ENCODE measurements around the gene PROC.
"Not testable (repeated sequence)": the region's sequence is repeated elsewhere in the genome, so short reads cannot be mapped to it uniquely, and the experiment has no call there.

PROC gene

GRCh38 chr2:127394492-127394891 lies 23.7 kb upstream of the PROC start:
- no peak for DNase-seq

- DNase-seq, result no peak
Observed at GRCh38 chr2:127397568-127398238, 20.5 kb upstream of the PROC start.

GRCh38 chr2:127398239-127398590 lies 20.0 kb upstream of the PROC start:
- peak; percentile 96 for DNase-seq

- DNase-seq, result no peak
Observed at GRCh38 chr2:127400533-127400896, 17.7 kb upstream of the PROC start.

- DNase-seq, result no peak
Observed at GRCh38 chr2:127400897-127401756, 17.1 kb upstream of the PROC start.

GRCh38 chr2:127401757-127402695 lies 16.2 kb upstream of the PROC start:
- no peak for DNase-seq

GRCh38 chr2:127403460-127403859 lies 14.8 kb upstream of the PROC start:
- DNase-seq, result no peak

- no peak for DNase-seq
Observed at GRCh38 chr2:127404466-127405254, 13.6 kb upstream of the PROC start.

- no peak for DNase-seq
Observed at GRCh38 chr2:127405255-127405610, 13.0 kb upstream of the PROC start.

- peak; percentile 50 for DNase-seq
Observed at GRCh38 chr2:127406454-127406853, 11.8 kb upstream of the PROC start.

- DNase-seq, result no peak
Observed at GRCh38 chr2:127407091-127407490, 11.1 kb upstream of the PROC start.

GRCh38 chr2:127407661-127408003 lies 10.6 kb upstream of the PROC start:
- no peak for DNase-seq

- DNase-seq, result peak; percentile 95
Observed at GRCh38 chr2:127408004-127408806, 10.0 kb upstream of the PROC start.

GRCh38 chr2:127408807-127409099 lies 9.5 kb upstream of the PROC start:
- no peak for DNase-seq

GRCh38 chr2:127409716-127410115 lies 8.5 kb upstream of the PROC start:
- not testable (repeated sequence) for DNase-seq

- peak; percentile 90 for DNase-seq
Observed at GRCh38 chr2:127410871-127411652, 7.2 kb upstream of the PROC start.

GRCh38 chr2:127411653-127412369 lies 6.4 kb upstream of the PROC start:
- DNase-seq, result no peak

- DNase-seq, result no peak
Observed at GRCh38 chr2:127413200-127413599, 5.0 kb upstream of the PROC start.

GRCh38 chr2:127413782-127414637 lies 4.2 kb upstream of the PROC start:
- DNase-seq, result peak; percentile 85
